ENCODE measurements around the gene NCAPD2. TPM values are rescaled to one million over a fixed set of nuclear protein-coding genes. Genes with fewer than 3 reads are reported as not detected.

Gene NCAPD2
- total and polyA plus RNA-seq, 2 of the 4 experiments (the other 2 are of a cell fraction): 35.6 to 57.9 TPM

- Histone ChIP-seq H2BK120ac (ENCODE audit: low read depth, low read length) (no peak overlapping the region), H3K23ac (ENCODE audit: low read depth, low read length) (no peak overlapping the region), H2AFZ (replicated peaks; ENCODE audit: low read length, poor library complexity) (no peak overlapping the region), H2AK9ac (replicated peaks; ENCODE audit: low read depth, low read length, poor library complexity) (no peak overlapping the region), H2BK5ac (ENCODE audit: low read depth, low read length, poor library complexity, severe bottlenecking) (no peak overlapping the region), H3K9me3 (ENCODE audit: control insufficient read depth, insufficient read depth, low read length) (no peaks in the 10 kb centered on the region), H3K14ac (replicated peaks; ENCODE audit: low read depth, low read length) (no peak overlapping the region), H3K4me3 (ENCODE audit: insufficient read depth, low read depth, low read length) (no peak overlapping the region), H4K5ac (ENCODE audit: low read depth, low read length) (no peak overlapping the region), H2BK15ac (ENCODE audit: low read depth, low read length) (no peak overlapping the region), H3K79me1 (ENCODE audit: low read depth in 1 of 2, low read length in 2 of 2) (peaks cover 23% of the 10 kb centered on the region in 2 experiments), H3K27me3 (ENCODE audit: control insufficient read depth, insufficient read depth, low read length) (no peaks in the 10 kb centered on the region), H4K20me1 (ENCODE audit: insufficient read depth, low read length) (no peaks in the 10 kb centered on the region; the same call in 1 of the 2 replicates), H3K56ac (ENCODE audit: extremely low read depth, insufficient read depth, low read length) (no peak overlapping the region), H3K27ac (ENCODE audit: insufficient read depth, low read length) (no peak overlapping the region), H4K91ac (ENCODE audit: insufficient read depth, low read depth, low read length) (no peak overlapping the region), H2BK20ac (ENCODE audit: low read depth, low read length) (no peak overlapping the region), H3K4me1 (ENCODE audit: control insufficient read depth, insufficient read depth, low read length) (no peaks in the 10 kb centered on the region), H3K9ac (ENCODE audit: low read depth, low read length) (no peak overlapping the region), H2AK5ac (ENCODE audit: low read depth, low read length) (no peak overlapping the region), H3K9me1 (ENCODE audit: insufficient read depth, low read length) (no peaks in the 10 kb centered on the region), H4K8ac (ENCODE audit: low read depth in 2 of 2, low read length in 2 of 2) (no peak overlapping the region), H3K4ac (ENCODE audit: low read depth, low read length) (no peak overlapping the region), H3K4me2 (ENCODE audit: low read depth, low read length) (no peak overlapping the region), H3K36me3 (ENCODE audit: control insufficient read depth, insufficient read depth, low read length) (peaks cover 61% of the 10 kb centered on the region), H3K18ac (ENCODE audit: low read depth, low read length) (no peak overlapping the region)
- DNase-seq (no peak), ATAC-seq (ENCODE audit: low read depth) (no peak)
- 91 to 100% methylated on average over 3 to 8 of the region's 8 CpGs for WGBS, 2 experiments (ENCODE audit: extremely low coverage in 2 of 2, insufficient read length in 1 of 2)
- POLR2A ChIA-PET (ENCODE audit: unreplicated experiment): no interaction called here
- no TSS peak for BruUV-seq (replicated peaks)
- dilution Hi-C loops (cut with HindIII; ENCODE audit: low sequenced_read_pairs, unreplicated experiment) (no loop called here), in situ Hi-C loops (cut with MboI; ENCODE audit: low sequenced_read_pairs) (loop anchor here (10.0 kb wide), 1 partner anchor 109 kb away; the partner anchor contains the start of gene ZNF384), intact Hi-C loops (cut with micrococcal nuclease) (no loop called here)
- TF ChIP-seq ELK1 (IDR thresholded peaks at IDR 0.05; ENCODE audit: borderline replicate concordance, low read depth, low read length) (no peak), USF2 (IDR thresholded peaks at IDR 0.05; ENCODE audit: low read depth, low read length) (no peak), CTCF (conservative IDR thresholded peaks at IDR 0.05; ENCODE audit: low read depth, low read length) (no peak), SMC3 (IDR thresholded peaks at IDR 0.05; ENCODE audit: low read depth, low read length) (no peak), POLR2A (IDR thresholded peaks at IDR 0.05; ENCODE audit: low read depth, low read length) (no peak), RCOR1 (IDR thresholded peaks at IDR 0.05; ENCODE audit: insufficient replicate concordance, low read length) (no peak), MAFK (IDR thresholded peaks at IDR 0.05; ENCODE audit: low read depth, low read length) (no peak), RFX5 (IDR thresholded peaks at IDR 0.05; ENCODE audit: low read depth, low read length) (no peak), MAZ (IDR thresholded peaks at IDR 0.05; ENCODE audit: borderline replicate concordance, low read depth, low read length) (no peak), MXI1 (IDR thresholded peaks at IDR 0.05; ENCODE audit: borderline replicate concordance, low read depth, low read length) (no peak), CHD1 (IDR thresholded peaks at IDR 0.05; ENCODE audit: low read depth, low read length) (no peak), BHLHE40 (IDR thresholded peaks at IDR 0.05; ENCODE audit: low read depth, low read length) (no peak), NFE2L2 (IDR thresholded peaks at IDR 0.05; ENCODE audit: low read depth, low read length) (no peak), RAD21 (IDR thresholded peaks at IDR 0.05; ENCODE audit: low read length) (no peak), FOS (IDR thresholded peaks at IDR 0.05; ENCODE audit: low read depth, low read length) (no peak), CEBPB (IDR thresholded peaks at IDR 0.05; ENCODE audit: low read depth, low read length) (no peak)
- CTCF ChIA-PET: no interaction called here
Measured at GRCh38 chr12:6575648-6576047, 81.7 kb downstream of the NCAPD2 start.
